ENCODE measurements around the gene KATNAL2. TPM values are rescaled to one million over a fixed set of nuclear protein-coding genes. Genes with fewer than 3 reads are reported as not detected.

The KATNAL2 gene
- total RNA-seq, 1 donor from 2014 or later = 2.6 TPM

DNA sequence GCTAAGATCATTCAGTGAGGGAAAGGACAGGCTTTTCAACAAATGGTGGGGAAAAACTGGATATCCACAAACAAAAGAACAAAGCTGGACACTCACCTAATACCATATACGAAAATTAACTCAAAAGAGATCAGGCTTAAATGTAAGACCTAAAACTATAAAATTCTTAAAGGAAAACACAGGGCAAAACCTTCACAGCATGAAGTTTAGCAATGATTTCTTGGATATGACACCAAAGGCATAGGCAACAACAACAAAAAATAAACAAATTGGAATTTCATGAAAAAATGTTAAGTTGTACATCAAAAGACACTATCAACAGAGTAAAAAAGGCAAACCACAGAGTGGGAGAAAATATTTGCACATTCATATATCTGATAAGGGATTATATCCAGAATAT, 28.4 kb upstream of the KATNAL2 start:
- ChIA-PET CTCF (no interaction called here), POLR2A (no interaction called here)
- no peak for DNase-seq
- Mint-ChIP-seq H3K27ac (no peak overlapping the region), H3K9me3 (peaks cover 12% of the 10 kb centered on the region), H3K27me3 (no peaks in the 10 kb centered on the region), H3K4me1 (peaks cover 17% of the 10 kb centered on the region), H3K36me3 (ENCODE audit: low read depth) (peaks cover 36% of the 10 kb centered on the region), H3K4me3 (no peak overlapping the region)
- ATAC-seq (ENCODE audit: low read depth) = no peak
- no peak for TF ChIP-seq CTCF (IDR thresholded peaks at IDR 0.05)
- intact Hi-C loops (cut with micrococcal nuclease) = no loop called here

DNA sequence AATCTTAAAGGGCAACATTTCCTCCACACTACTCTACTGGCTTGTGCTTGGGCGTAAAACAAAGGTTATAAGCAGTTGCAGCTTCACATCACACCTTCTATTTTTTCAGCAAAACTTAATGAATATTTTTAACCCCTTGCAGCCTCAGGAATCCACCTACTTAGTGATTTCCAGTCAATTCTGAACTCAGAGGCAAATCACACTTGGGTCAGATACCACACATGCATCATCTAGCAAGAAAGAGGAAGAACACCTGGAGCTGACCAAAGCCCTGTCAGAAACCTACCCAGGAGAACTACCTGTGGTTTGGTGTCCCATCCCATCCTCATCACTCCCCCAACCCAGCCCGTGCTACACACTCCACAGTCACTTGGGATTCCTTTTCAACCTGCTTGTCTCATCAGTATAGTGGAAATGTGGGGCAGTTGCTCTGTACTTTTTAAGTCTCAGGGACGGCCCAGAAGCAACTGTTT, 25.6 kb upstream of the KATNAL2 start:
- intact Hi-C loops (cut with micrococcal nuclease) = no loop called here
- ChIA-PET POLR2A (no interaction called here), CTCF (no interaction called here)
- no peak for TF ChIP-seq CTCF (IDR thresholded peaks at IDR 0.05)
- peaks cover 40% of the 10 kb centered on the region for H3K36me3 Mint-ChIP-seq (ENCODE audit: low read depth)
- no peaks in the 10 kb centered on the region for H3K27me3 Mint-ChIP-seq
- H3K4me3 Mint-ChIP-seq = no peak overlapping the region
- ATAC-seq (ENCODE audit: low read depth) (peak; percentile 52), DNase-seq (no peak)
- no peak overlapping the region for H3K27ac Mint-ChIP-seq
- peaks cover 12% of the 10 kb centered on the region for H3K9me3 Mint-ChIP-seq
- H3K4me1 Mint-ChIP-seq = peaks cover 25% of the 10 kb centered on the region

- TF ChIP-seq CTCF (IDR thresholded peaks at IDR 0.05) = no peak
- CTCF ChIA-PET = no interaction called here
- Mint-ChIP-seq H3K36me3 (ENCODE audit: low read depth) (peaks cover 36% of the 10 kb centered on the region), H3K27ac (no peak overlapping the region), H3K4me1 (peaks cover 32% of the 10 kb centered on the region), H3K9me3 (peaks cover 10% of the 10 kb centered on the region), H3K27me3 (no peaks in the 10 kb centered on the region), H3K4me3 (no peak overlapping the region)
- intact Hi-C loops (cut with micrococcal nuclease) = no loop called here
- POLR2A ChIA-PET = no interaction called here
- ATAC-seq (ENCODE audit: low read depth) (no peak), DNase-seq (no peak)
These were observed 24.6 kb upstream of the KATNAL2 start for GRCh38 chr18:46892842-46893241.

GRCh38 chr18:46893360-46893759, 24.0 kb upstream of the KATNAL2 start:
- TF ChIP-seq CTCF (IDR thresholded peaks at IDR 0.05) = no peak
- peaks cover 32% of the 10 kb centered on the region for H3K4me1 Mint-ChIP-seq
- POLR2A ChIA-PET = no interaction called here
- H3K4me3 Mint-ChIP-seq = no peak overlapping the region
- ATAC-seq (ENCODE audit: low read depth) (no peak), DNase-seq (no peak)
- peaks cover 9% of the 10 kb centered on the region for H3K9me3 Mint-ChIP-seq
- CTCF ChIA-PET = no interaction called here
- no peak overlapping the region for H3K27ac Mint-ChIP-seq
- intact Hi-C loops (cut with micrococcal nuclease) = no loop called here
- peaks cover 31% of the 10 kb centered on the region for H3K36me3 Mint-ChIP-seq (ENCODE audit: low read depth)
- H3K27me3 Mint-ChIP-seq = no peaks in the 10 kb centered on the region

DNA sequence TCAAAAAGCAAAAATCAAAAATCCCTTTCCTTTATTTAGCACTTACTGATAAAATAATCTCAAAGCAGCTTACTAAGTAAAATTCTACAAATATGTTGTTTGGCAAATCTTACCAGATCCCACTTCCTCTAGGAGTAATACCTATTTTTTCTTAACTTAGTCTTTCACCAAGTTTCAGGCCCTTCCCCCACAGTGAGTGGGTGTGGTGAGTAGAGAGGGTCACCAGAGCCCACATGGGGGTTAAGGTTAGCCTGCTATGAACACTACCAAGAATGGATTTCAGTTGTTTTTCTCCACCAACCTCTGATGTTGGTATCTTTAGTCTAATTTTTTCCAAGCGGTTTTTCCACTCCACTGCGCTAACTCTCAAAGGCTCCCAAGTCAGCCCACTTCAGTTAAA, 23.3 kb upstream of the KATNAL2 start:
- POLR2A ChIA-PET = no interaction called here
- no peak for ATAC-seq (ENCODE audit: low read depth)
- H3K36me3 Mint-ChIP-seq (ENCODE audit: low read depth) = peaks cover 24% of the 10 kb centered on the region
- H3K27ac Mint-ChIP-seq = no peak overlapping the region
- peaks cover 2% of the 10 kb centered on the region for H3K9me3 Mint-ChIP-seq
- no peaks in the 10 kb centered on the region for H3K27me3 Mint-ChIP-seq
- H3K4me3 Mint-ChIP-seq = no peak overlapping the region
- intact Hi-C loops (cut with micrococcal nuclease) = no loop called here
- peaks cover 33% of the 10 kb centered on the region for H3K4me1 Mint-ChIP-seq
- TF ChIP-seq CTCF (IDR thresholded peaks at IDR 0.05) = no peak
- DNase-seq = no peak
- CTCF ChIA-PET = no interaction called here
